KMS-11 (cell line): ENCODE results near the gene PLEKHM3.

ENCODE experiments used
- H2AFZ ChIP-seq: fragments of 200-600 bp; sonication (generic); 2 replicates; pipeline ENCODE4 v1.6.1; 2016; ENCODE audit warnings: antibody characterized with exemption, mixed run types, low read depth
- H3K27ac ChIP-seq: fragments of 200-600 bp; sonication (generic); 2 replicates; pipeline ENCODE4 v1.6.1; 2016; ENCODE audit warnings: mild to moderate bottlenecking, mixed run types
- H3K27me3 ChIP-seq: fragments of 200-600 bp; sonication (generic); 2 replicates; pipeline ENCODE4 v1.6.1; 2017; ENCODE audit warnings: mild to moderate bottlenecking, low read depth, mixed run types, moderate library complexity; ENCODE audit not compliant: insufficient read depth
- H3K36me3 ChIP-seq: fragments of 200-600 bp; sonication (generic); 2 replicates; pipeline ENCODE4 v1.6.1; 2017; ENCODE audit warnings: mild to moderate bottlenecking, mixed run types; ENCODE audit not compliant: insufficient read depth
- H3K4me1 ChIP-seq: fragments of 200-600 bp; sonication (generic); 2 replicates; pipeline ENCODE4 v1.6.1; 2016; ENCODE audit warnings: mild to moderate bottlenecking, low read depth, mixed run types; ENCODE audit not compliant: poor library complexity, severe bottlenecking
- H3K4me2 ChIP-seq: fragments of 200-600 bp; sonication (generic); 2 replicates; pipeline ENCODE4 v1.7.0; 2016; ENCODE audit warnings: mild to moderate bottlenecking, mixed run types
- H3K4me3 ChIP-seq: fragments of 200-600 bp; sonication (generic); IDR thresholded peaks from 2 replicates; pipeline ENCODE4 v1.6.1; 2017; ENCODE audit warnings: low read depth, low read length, mixed read lengths; ENCODE audit not compliant: insufficient read depth
- H3K79me2 ChIP-seq: fragments of 200-600 bp; sonication (generic); 2 replicates; pipeline ENCODE4 v1.6.1; 2016; ENCODE audit warnings: low read depth, mixed run types; ENCODE audit not compliant: insufficient read depth
- H3K9ac ChIP-seq: fragments of 200-600 bp; sonication (generic); 2 replicates; pipeline ENCODE4 v1.6.1; 2016; ENCODE audit warnings: mild to moderate bottlenecking, mixed run types
- H4K20me1 ChIP-seq: fragments of 200-600 bp; sonication (generic); 2 replicates; pipeline ENCODE4 v1.6.1; 2016; ENCODE audit warnings: mild to moderate bottlenecking, mixed run types; ENCODE audit not compliant: insufficient read depth
- TF ChIP-seq, protein P1 (sequence below): fragments of 200-600 bp; sonication (generic); conservative IDR thresholded peaks from 2 replicates; pipeline ENCODE4 v1.6.1; 2017; ENCODE audit warnings: low read depth, mild to moderate bottlenecking, antibody characterized with exemption, low read length, moderate library complexity, mixed read lengths

PLEKHM3 gene

DNA sequence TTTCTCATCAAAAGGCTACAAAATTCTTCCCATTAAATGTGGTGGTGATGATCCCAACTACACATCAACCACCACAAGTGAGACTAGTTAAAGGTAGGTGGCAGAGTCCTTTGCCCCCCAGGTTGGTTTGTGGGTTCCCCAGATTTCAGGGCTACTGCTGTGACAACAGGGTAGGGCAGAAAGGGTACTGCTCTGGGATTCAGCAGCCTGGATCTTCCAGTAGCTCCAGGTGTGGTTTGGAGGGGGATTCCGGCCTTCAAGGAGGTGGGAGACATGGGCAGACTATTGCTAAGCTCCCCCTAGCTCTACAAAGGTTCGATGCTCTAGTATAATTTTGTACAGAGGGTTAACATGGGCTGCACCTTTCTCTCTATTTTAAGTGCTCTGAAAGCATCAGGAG is 180.7 kb downstream of the PLEKHM3 start:
- H3K4me2 ChIP-seq = no peak overlapping the region
- TF ChIP-seq, protein P1, sequence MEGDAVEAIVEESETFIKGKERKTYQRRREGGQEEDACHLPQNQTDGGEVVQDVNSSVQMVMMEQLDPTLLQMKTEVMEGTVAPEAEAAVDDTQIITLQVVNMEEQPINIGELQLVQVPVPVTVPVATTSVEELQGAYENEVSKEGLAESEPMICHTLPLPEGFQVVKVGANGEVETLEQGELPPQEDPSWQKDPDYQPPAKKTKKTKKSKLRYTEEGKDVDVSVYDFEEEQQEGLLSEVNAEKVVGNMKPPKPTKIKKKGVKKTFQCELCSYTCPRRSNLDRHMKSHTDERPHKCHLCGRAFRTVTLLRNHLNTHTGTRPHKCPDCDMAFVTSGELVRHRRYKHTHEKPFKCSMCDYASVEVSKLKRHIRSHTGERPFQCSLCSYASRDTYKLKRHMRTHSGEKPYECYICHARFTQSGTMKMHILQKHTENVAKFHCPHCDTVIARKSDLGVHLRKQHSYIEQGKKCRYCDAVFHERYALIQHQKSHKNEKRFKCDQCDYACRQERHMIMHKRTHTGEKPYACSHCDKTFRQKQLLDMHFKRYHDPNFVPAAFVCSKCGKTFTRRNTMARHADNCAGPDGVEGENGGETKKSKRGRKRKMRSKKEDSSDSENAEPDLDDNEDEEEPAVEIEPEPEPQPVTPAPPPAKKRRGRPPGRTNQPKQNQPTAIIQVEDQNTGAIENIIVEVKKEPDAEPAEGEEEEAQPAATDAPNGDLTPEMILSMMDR = no peak
- H3K27me3 ChIP-seq = no peaks in the 10 kb centered on the region
- H3K9ac ChIP-seq = no peak overlapping the region
- no peaks in the 10 kb centered on the region for H3K79me2 ChIP-seq
- H3K4me3 ChIP-seq = no peak overlapping the region
- H4K20me1 ChIP-seq = no peaks in the 10 kb centered on the region
- no peak overlapping the region for H3K27ac ChIP-seq
- no peak overlapping the region for H2AFZ ChIP-seq
- H3K36me3 ChIP-seq = no peaks in the 10 kb centered on the region
- H3K4me1 ChIP-seq = no peaks in the 10 kb centered on the region

DNA sequence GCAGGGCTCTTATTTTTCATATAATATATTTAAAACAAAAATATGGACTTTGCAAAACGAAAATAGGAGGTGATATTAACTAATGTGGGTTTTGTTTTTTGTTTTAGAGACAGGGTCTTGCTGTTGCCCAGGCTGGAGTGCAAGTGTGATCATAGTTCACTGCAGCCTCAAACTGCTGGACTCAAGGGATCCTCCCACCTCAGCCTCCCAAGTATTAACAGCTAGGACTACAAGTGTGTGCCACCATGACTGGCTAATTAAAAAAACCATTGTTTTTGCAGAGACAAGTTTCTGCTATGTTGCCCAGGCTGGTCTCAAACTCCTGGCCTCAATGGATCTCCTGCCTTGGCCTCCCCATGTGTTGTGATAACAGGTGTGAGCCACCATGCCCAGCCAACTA is 185.2 kb downstream of the PLEKHM3 start:
- no peak overlapping the region for H3K27ac ChIP-seq
- H3K27me3 ChIP-seq = no peaks in the 10 kb centered on the region
- TF ChIP-seq, protein P1 = no peak
- H4K20me1 ChIP-seq = no peaks in the 10 kb centered on the region
- H3K36me3 ChIP-seq = no peaks in the 10 kb centered on the region
- H3K79me2 ChIP-seq = no peaks in the 10 kb centered on the region
- H3K4me2 ChIP-seq = no peak overlapping the region
- no peak overlapping the region for H3K4me3 ChIP-seq
- no peaks in the 10 kb centered on the region for H3K4me1 ChIP-seq
- H2AFZ ChIP-seq = no peak overlapping the region
- H3K9ac ChIP-seq = no peak overlapping the region

DNA sequence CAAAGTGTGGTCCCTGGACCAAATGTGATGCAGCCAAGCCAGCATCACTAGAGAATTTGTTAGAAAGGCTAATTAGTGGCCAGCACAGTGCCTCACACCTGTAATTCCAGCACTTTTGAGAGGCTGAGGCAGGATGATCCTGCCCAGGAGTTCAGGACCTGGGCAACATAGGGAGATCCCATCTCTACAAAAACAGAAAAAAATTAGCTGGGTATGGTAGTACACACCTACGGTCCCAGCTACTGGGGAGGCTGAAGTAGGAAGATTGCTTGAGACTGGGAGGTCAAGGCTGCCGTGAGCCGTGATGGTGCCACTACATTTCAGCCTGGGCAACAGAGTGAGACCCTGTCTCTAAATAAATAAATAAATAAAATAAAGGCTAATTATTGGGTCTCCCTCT is 185.8 kb downstream of the PLEKHM3 start:
- Histone ChIP-seq H3K27me3 (no peaks in the 10 kb centered on the region), H3K4me1 (no peaks in the 10 kb centered on the region), H3K4me3 (no peak overlapping the region), H4K20me1 (no peaks in the 10 kb centered on the region), H3K9ac (no peak overlapping the region), H3K36me3 (no peaks in the 10 kb centered on the region), H3K4me2 (no peak overlapping the region), H2AFZ (no peak overlapping the region), H3K27ac (no peak overlapping the region), H3K79me2 (no peaks in the 10 kb centered on the region)
- TF ChIP-seq, protein P1 = no peak

DNA sequence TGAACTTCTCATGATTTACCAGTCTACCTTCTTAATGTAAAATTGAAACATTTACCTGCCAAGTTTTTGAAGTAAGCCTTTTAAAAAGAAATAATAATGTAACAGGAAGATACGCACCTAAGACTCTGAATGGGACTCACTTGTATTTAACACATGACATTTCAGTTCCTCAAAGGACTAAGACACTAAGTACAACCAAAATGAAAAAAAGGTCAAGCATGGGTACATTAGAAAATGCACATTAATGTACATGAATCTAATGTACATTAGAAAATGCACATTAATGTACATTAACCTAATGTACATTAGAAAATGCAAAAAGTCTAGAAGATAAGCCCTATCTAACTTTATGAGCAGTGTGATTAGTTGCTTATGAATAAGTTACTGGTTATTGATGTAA is 186.3 kb downstream of the PLEKHM3 start:
- H3K4me3 ChIP-seq = no peak overlapping the region
- no peaks in the 10 kb centered on the region for H4K20me1 ChIP-seq
- H3K27ac ChIP-seq = no peak overlapping the region
- no peaks in the 10 kb centered on the region for H3K27me3 ChIP-seq
- H3K36me3 ChIP-seq = no peaks in the 10 kb centered on the region
- TF ChIP-seq, protein P1 = no peak
- H3K4me2 ChIP-seq = no peak overlapping the region
- no peaks in the 10 kb centered on the region for H3K79me2 ChIP-seq
- no peak overlapping the region for H2AFZ ChIP-seq
- no peaks in the 10 kb centered on the region for H3K4me1 ChIP-seq
- no peak overlapping the region for H3K9ac ChIP-seq
